Measurements from ENCODE around the gene NOTUM. TPM values are rescaled to one million over a fixed set of nuclear protein-coding genes. Genes with fewer than 3 reads are reported as not detected.

Gene NOTUM
- total and polyA plus RNA-seq, 4 donors = 0.19 to 5.4 (median 1.6) TPM

DNA sequence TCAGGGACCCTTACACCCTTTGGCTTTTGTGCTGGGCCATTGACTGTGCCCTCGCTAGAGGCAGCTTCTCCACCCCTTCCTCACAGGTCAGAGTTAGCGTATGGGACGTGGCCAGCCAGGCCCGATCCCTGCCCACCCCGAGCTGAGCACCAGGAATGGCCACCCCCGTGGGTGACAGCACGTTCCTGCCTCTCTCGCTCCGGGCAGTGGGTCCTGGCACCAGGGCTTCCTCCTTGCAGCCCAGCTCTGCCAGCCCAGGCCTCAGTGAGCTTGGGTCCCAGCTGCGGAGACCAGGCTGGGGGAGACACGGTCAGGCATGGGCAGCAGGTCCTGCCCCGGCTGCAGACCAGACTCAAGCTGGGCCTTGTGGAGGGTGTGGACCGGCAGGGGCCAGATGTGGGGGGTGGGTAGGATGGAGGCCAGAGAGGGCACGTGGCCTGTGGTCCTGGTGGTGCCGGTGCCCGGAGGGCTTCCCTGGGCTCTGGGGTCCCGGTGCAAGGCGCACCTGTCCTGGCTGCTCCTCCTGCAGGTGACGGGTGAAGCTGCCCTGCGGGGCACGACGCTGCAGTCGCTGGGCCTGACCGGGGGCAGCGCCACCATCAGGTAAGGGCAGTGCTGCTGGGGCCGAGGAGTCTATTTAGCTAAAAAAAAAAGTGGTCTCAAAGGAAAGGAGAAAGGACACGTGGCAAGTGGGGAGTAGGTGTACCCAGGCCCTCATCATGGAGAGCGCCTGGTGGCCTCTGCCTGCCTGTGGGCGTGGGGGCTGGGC, 34.7 kb upstream of the NOTUM start (continued):
- TF ChIP-seq, protein P1, sequence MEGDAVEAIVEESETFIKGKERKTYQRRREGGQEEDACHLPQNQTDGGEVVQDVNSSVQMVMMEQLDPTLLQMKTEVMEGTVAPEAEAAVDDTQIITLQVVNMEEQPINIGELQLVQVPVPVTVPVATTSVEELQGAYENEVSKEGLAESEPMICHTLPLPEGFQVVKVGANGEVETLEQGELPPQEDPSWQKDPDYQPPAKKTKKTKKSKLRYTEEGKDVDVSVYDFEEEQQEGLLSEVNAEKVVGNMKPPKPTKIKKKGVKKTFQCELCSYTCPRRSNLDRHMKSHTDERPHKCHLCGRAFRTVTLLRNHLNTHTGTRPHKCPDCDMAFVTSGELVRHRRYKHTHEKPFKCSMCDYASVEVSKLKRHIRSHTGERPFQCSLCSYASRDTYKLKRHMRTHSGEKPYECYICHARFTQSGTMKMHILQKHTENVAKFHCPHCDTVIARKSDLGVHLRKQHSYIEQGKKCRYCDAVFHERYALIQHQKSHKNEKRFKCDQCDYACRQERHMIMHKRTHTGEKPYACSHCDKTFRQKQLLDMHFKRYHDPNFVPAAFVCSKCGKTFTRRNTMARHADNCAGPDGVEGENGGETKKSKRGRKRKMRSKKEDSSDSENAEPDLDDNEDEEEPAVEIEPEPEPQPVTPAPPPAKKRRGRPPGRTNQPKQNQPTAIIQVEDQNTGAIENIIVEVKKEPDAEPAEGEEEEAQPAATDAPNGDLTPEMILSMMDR (IDR thresholded peaks at IDR 0.05; ENCODE audit: low read depth, low read length, missing input control) = no peak
- no peak for TF ChIP-seq RAD21 (IDR thresholded peaks at IDR 0.05)
- no peak for TF ChIP-seq HNF4A (conservative IDR thresholded peaks at IDR 0.05)
- TF ChIP-seq, protein P2, sequence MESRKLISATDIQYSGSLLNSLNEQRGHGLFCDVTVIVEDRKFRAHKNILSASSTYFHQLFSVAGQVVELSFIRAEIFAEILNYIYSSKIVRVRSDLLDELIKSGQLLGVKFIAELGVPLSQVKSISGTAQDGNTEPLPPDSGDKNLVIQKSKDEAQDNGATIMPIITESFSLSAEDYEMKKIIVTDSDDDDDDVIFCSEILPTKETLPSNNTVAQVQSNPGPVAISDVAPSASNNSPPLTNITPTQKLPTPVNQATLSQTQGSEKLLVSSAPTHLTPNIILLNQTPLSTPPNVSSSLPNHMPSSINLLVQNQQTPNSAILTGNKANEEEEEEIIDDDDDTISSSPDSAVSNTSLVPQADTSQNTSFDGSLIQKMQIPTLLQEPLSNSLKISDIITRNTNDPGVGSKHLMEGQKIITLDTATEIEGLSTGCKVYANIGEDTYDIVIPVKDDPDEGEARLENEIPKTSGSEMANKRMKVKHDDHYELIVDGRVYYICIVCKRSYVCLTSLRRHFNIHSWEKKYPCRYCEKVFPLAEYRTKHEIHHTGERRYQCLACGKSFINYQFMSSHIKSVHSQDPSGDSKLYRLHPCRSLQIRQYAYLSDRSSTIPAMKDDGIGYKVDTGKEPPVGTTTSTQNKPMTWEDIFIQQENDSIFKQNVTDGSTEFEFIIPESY (IDR thresholded peaks at IDR 0.05) = no peak

DNA sequence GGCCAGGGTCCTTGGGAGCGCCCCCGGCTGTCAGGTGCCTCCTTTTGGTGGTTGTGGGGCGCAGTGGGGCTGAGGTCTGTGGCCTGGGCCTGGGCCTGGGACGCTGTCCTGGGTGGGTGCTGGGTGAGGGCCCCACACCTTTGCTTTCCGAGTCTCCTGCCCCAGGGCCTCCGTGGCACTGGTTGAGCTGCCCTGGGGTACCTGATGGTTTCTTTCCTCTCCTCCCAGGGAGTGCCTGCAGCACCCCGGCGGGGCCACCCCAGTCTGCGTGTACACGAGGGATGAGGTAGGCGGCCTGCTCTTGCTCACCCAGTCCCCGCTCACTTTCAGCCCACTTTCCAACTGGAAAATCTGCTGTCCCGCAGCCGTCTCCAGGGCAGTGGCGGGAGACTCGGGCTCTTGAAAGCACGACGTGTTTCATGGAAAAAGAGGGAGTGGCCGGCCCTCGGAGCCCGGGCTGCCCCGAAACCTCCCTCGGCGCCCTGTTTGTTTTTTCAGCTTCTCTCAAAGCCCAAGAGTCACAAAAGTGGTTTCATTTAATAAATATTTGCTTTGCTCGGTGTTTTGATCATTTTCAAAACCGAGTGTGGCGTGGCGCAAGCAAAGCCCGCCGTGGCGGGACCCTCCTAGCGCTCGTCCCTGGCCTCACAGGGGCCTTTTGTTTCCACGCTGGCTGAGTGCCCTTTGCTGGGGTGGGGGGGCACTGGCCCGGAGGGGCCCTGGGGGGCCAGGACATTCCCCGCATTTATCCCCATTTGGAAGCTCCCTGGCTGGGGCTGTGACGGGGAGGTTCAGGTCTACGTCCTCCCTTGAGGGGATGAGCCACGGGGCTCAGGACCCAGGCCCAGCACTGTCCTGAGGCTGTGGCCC, 33.8 kb upstream of the NOTUM start:
- H3K9me3 ChIP-seq (ENCODE audit: control insufficient read depth in 4 of 4, low read length in 3 of 4) = no peaks in the 10 kb centered on the region
- H3K9ac ChIP-seq (ENCODE audit: low read depth in 1 of 2, low read length in 2 of 2) = no peak overlapping the region
- no peak overlapping the region for H3K27ac ChIP-seq (ENCODE audit: low read depth in 1 of 2, low read length in 2 of 2)
- 61% methylated on average over 39 of the region's 39 CpGs for WGBS
- peaks cover 13 to 35% (median 24%) of the 10 kb centered on the region in 4 donors for H3K4me1 ChIP-seq (ENCODE audit: control insufficient read depth in 4 of 4, insufficient read depth in 4 of 4, low read length in 3 of 4)
- H3K4me3 ChIP-seq (ENCODE audit: low read depth in 1 of 3, low read length in 3 of 3) = no peak overlapping the region
- peaks cover 0 to 3% (median under 1%) of the 10 kb centered on the region in 4 donors for H3K36me3 ChIP-seq (ENCODE audit: control insufficient read depth in 4 of 4, insufficient read depth in 3 of 4, low read depth in 1 of 4, low read length in 3 of 4)
- TF ChIP-seq, protein P1 (IDR thresholded peaks at IDR 0.05; ENCODE audit: low read depth, low read length, missing input control) = no peak
- TF ChIP-seq NR2F2 (IDR thresholded peaks at IDR 0.05) (no peak), YY1 (IDR thresholded peaks at IDR 0.05) (no peak), TAF1 (conservative IDR thresholded peaks at IDR 0.05) (no peak), EGR1 (IDR thresholded peaks at IDR 0.05; ENCODE audit: low read depth in 2 of 2) (no peak), FOXA2 (IDR thresholded peaks at IDR 0.05) (no peak), RAD21 (IDR thresholded peaks at IDR 0.05) (no peak)
- TF ChIP-seq, protein P3, sequence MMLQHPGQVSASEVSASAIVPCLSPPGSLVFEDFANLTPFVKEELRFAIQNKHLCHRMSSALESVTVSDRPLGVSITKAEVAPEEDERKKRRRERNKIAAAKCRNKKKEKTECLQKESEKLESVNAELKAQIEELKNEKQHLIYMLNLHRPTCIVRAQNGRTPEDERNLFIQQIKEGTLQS (IDR thresholded peaks at IDR 0.05) = no peak
- no peaks in the 10 kb centered on the region for H3K27me3 ChIP-seq (ENCODE audit: control insufficient read depth in 4 of 4, insufficient read depth in 4 of 4, low read length in 3 of 4)
- DNase-seq (ENCODE audit: low spot score) = no peak

Data from liver (tissue), 9 donors.